ENCODE results near the gene HEPACAM2. TPM values are rescaled to one million over a fixed set of nuclear protein-coding genes. Genes with fewer than 3 reads are reported as not detected.
A peak's percentile ranks its signal among the peaks of the same experiment; 100 is the strongest.

HEPACAM2 gene
- total and polyA plus RNA-seq, 2 of the 4 experiments (the other 2 are of a cell fraction): under 0.01 to 0.05 TPM

DNA sequence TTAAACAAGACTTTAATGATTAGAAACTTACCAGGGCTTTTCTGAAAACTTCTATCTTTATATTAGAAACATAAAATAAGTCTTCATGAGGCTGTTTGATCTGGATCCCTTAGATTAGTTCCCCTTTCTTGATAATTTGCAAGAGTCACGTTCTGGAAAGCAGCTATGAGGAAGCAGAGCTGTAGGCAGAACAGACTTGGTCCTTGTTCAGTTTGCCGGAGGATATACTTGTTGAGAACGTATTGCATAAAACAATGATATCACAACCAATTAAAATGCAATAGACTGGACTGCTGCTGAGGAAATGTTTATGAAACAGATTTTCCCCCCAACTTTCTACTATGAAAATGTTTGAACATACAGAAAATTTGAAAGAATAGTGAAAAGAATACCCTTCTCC, 80.9 kb downstream of the HEPACAM2 start:
- no peak overlapping the region for H3K27ac ChIP-seq (ENCODE audit: insufficient read depth, low read length)
- no peak overlapping the region for H3K23ac ChIP-seq (ENCODE audit: low read depth, low read length)
- H2BK5ac ChIP-seq (ENCODE audit: low read depth, low read length, poor library complexity, severe bottlenecking): no peak overlapping the region
- ChIA-PET CTCF (interaction anchor here (1.2 kb wide), 1 partner anchor 9 kb away, joined by 4 read pairs; no protein-coding TSS in a partner anchor), POLR2A (ENCODE audit: unreplicated experiment) (no interaction called here)
- peaks cover 1% of the 10 kb centered on the region; the same call in 1 of the 2 replicates for H3K36me3 ChIP-seq (ENCODE audit: control insufficient read depth, insufficient read depth, low read length)
- no peak overlapping the region for H3K9ac ChIP-seq (ENCODE audit: low read depth, low read length)
- H4K8ac ChIP-seq (ENCODE audit: low read depth in 2 of 2, low read length in 2 of 2): 0 out of 4 replicates have a peak overlapping the region, but pooled peaks of 1 of the 2 experiments have one; percentile 25
- H2BK20ac ChIP-seq (ENCODE audit: low read depth, low read length): no peak overlapping the region
- H3K79me1 ChIP-seq (ENCODE audit: low read depth in 1 of 2, low read length in 2 of 2): 0 out of 4 replicates have a peak, but pooled peaks cover 0 to 5% of the 10 kb centered on the region in 2 experiments
- in situ Hi-C loops (cut with MboI; ENCODE audit: low sequenced_read_pairs): no loop called here
- no peak overlapping the region for H2AFZ ChIP-seq (replicated peaks; ENCODE audit: low read length, poor library complexity)
- intact Hi-C loops (cut with micrococcal nuclease): no loop called here
- no TSS peak for BruUV-seq (replicated peaks)
- WGBS, 2 experiments (ENCODE audit: extremely low coverage in 2 of 2, insufficient read length in 1 of 2): no CpG with 5 or more reads among the region's 3 CpGs
- H3K9me3 ChIP-seq (ENCODE audit: control insufficient read depth, insufficient read depth, low read length): no peaks in the 10 kb centered on the region
- H3K14ac ChIP-seq (replicated peaks; ENCODE audit: low read depth, low read length): no peak overlapping the region
- H3K9me1 ChIP-seq (ENCODE audit: insufficient read depth, low read length): no peaks in the 10 kb centered on the region
- H3K4ac ChIP-seq (ENCODE audit: low read depth, low read length): no peak overlapping the region
- no peak overlapping the region for H3K18ac ChIP-seq (ENCODE audit: low read depth, low read length)
- no peak overlapping the region for H2AK5ac ChIP-seq (ENCODE audit: low read depth, low read length)
- no peaks in the 10 kb centered on the region for H4K20me1 ChIP-seq (ENCODE audit: insufficient read depth, low read length)
- no peak overlapping the region for H2BK120ac ChIP-seq (ENCODE audit: low read depth, low read length)
- no peak overlapping the region for H3K4me3 ChIP-seq (ENCODE audit: insufficient read depth, low read depth, low read length)
- no peak for TF ChIP-seq SMC3 (IDR thresholded peaks at IDR 0.05; ENCODE audit: low read depth, low read length)
- TF ChIP-seq CEBPB (IDR thresholded peaks at IDR 0.05; ENCODE audit: low read depth, low read length): no peak
- no peak for TF ChIP-seq MAZ (IDR thresholded peaks at IDR 0.05; ENCODE audit: borderline replicate concordance, low read depth, low read length)
- no peak for TF ChIP-seq POLR2A (IDR thresholded peaks at IDR 0.05; ENCODE audit: low read depth, low read length)
- TF ChIP-seq, protein P1, sequence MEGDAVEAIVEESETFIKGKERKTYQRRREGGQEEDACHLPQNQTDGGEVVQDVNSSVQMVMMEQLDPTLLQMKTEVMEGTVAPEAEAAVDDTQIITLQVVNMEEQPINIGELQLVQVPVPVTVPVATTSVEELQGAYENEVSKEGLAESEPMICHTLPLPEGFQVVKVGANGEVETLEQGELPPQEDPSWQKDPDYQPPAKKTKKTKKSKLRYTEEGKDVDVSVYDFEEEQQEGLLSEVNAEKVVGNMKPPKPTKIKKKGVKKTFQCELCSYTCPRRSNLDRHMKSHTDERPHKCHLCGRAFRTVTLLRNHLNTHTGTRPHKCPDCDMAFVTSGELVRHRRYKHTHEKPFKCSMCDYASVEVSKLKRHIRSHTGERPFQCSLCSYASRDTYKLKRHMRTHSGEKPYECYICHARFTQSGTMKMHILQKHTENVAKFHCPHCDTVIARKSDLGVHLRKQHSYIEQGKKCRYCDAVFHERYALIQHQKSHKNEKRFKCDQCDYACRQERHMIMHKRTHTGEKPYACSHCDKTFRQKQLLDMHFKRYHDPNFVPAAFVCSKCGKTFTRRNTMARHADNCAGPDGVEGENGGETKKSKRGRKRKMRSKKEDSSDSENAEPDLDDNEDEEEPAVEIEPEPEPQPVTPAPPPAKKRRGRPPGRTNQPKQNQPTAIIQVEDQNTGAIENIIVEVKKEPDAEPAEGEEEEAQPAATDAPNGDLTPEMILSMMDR (conservative IDR thresholded peaks at IDR 0.05; ENCODE audit: low read depth, low read length): no peak
- TF ChIP-seq BHLHE40 (IDR thresholded peaks at IDR 0.05; ENCODE audit: low read depth, low read length): no peak
- no peak for TF ChIP-seq MAFK (IDR thresholded peaks at IDR 0.05; ENCODE audit: low read depth, low read length)
- TF ChIP-seq RCOR1 (IDR thresholded peaks at IDR 0.05; ENCODE audit: insufficient replicate concordance, low read length): no peak
- TF ChIP-seq RFX5 (IDR thresholded peaks at IDR 0.05; ENCODE audit: low read depth, low read length): no peak
- TF ChIP-seq MXI1 (IDR thresholded peaks at IDR 0.05; ENCODE audit: borderline replicate concordance, low read depth, low read length): no peak
- TF ChIP-seq, protein P2, sequence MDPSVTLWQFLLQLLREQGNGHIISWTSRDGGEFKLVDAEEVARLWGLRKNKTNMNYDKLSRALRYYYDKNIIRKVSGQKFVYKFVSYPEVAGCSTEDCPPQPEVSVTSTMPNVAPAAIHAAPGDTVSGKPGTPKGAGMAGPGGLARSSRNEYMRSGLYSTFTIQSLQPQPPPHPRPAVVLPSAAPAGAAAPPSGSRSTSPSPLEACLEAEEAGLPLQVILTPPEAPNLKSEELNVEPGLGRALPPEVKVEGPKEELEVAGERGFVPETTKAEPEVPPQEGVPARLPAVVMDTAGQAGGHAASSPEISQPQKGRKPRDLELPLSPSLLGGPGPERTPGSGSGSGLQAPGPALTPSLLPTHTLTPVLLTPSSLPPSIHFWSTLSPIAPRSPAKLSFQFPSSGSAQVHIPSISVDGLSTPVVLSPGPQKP (IDR thresholded peaks at IDR 0.05; ENCODE audit: borderline replicate concordance, low read depth, low read length): no peak
- no peak for TF ChIP-seq FOS (IDR thresholded peaks at IDR 0.05; ENCODE audit: low read depth, low read length)
- no peak for TF ChIP-seq CHD1 (IDR thresholded peaks at IDR 0.05; ENCODE audit: low read depth, low read length)
- TF ChIP-seq NFE2L2 (IDR thresholded peaks at IDR 0.05; ENCODE audit: low read depth, low read length): no peak
- no peak for TF ChIP-seq RAD21 (IDR thresholded peaks at IDR 0.05; ENCODE audit: low read length)
- TF ChIP-seq, protein P3, sequence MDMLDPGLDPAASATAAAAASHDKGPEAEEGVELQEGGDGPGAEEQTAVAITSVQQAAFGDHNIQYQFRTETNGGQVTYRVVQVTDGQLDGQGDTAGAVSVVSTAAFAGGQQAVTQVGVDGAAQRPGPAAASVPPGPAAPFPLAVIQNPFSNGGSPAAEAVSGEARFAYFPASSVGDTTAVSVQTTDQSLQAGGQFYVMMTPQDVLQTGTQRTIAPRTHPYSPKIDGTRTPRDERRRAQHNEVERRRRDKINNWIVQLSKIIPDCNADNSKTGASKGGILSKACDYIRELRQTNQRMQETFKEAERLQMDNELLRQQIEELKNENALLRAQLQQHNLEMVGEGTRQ (IDR thresholded peaks at IDR 0.05; ENCODE audit: low read depth, low read length): no peak
- no peak overlapping the region for H4K5ac ChIP-seq (ENCODE audit: low read depth, low read length)
- no peak overlapping the region for H2AK9ac ChIP-seq (replicated peaks; ENCODE audit: low read depth, low read length, poor library complexity)
- H2BK15ac ChIP-seq (ENCODE audit: low read depth, low read length): no peak overlapping the region
- H3K56ac ChIP-seq (ENCODE audit: extremely low read depth, insufficient read depth, low read length): no peak overlapping the region
- H3K27me3 ChIP-seq (ENCODE audit: control insufficient read depth, insufficient read depth, low read length): no peaks in the 10 kb centered on the region
- dilution Hi-C loops (cut with HindIII; ENCODE audit: low sequenced_read_pairs, unreplicated experiment): no loop called here
- H3K4me2 ChIP-seq (ENCODE audit: low read depth, low read length): no peak overlapping the region
- no peak for ATAC-seq (ENCODE audit: low read depth)
- H4K91ac ChIP-seq (ENCODE audit: insufficient read depth, low read depth, low read length): no peak overlapping the region
- H3K4me1 ChIP-seq (ENCODE audit: control insufficient read depth, insufficient read depth, low read length): peaks cover 6% of the 10 kb centered on the region; the same call in 1 of the 2 replicates
- DNase-seq: no peak

All from IMR-90 (cell line).